Measurements from ENCODE around the gene STAT3.

- TF ChIP-seq CTCF (IDR thresholded peaks at IDR 0.05) (no peak), ELF1 (IDR thresholded peaks at IDR 0.05) (no peak), EP300 (IDR thresholded peaks at IDR 0.05; ENCODE audit: borderline replicate concordance in 1 of 2, low read depth in 1 of 2, low read length in 1 of 2) (no peak), MAX (IDR thresholded peaks at IDR 0.05; ENCODE audit: low read depth) (no peak)
These were observed 114.0 kb downstream of the STAT3 start for GRCh38 chr17:42274253-42274542.
